ELF-1 (cell line): Measurements from ENCODE around the gene C2orf92.
"Not testable (repeated sequence)": the region's sequence is repeated elsewhere in the genome, so short reads cannot be mapped to it uniquely, and the experiment has no call there.

Experiments
- DNase-seq: peaks from one replicate; pipeline ENCODE4 v3.0.0-alpha.2; 2016; ENCODE audit warnings: low read depth, low spot score

Gene C2orf92

GRCh38 chr2:97693476-97693875 lies 24.0 kb downstream of the C2orf92 start:
- no peak for DNase-seq

GRCh38 chr2:97695744-97696143 lies 26.2 kb downstream of the C2orf92 start:
- peak; percentile 41 for DNase-seq

GRCh38 chr2:97697252-97698235 lies 28.0 kb downstream of the C2orf92 start:
- peak; percentile 87 for DNase-seq

GRCh38 chr2:97698530-97698929 lies 29.0 kb downstream of the C2orf92 start:
- no peak for DNase-seq

GRCh38 chr2:97699765-97700444 lies 30.4 kb downstream of the C2orf92 start:
- DNase-seq = peak; percentile 77

GRCh38 chr2:97701186-97701585 lies 31.7 kb downstream of the C2orf92 start:
- no peak for DNase-seq

GRCh38 chr2:97701851-97702465 lies 32.4 kb downstream of the C2orf92 start:
- no peak for DNase-seq

- DNase-seq = no peak
Measured at GRCh38 chr2:97702731-97703470, 33.4 kb downstream of the C2orf92 start.

GRCh38 chr2:97703741-97704140 lies 34.2 kb downstream of the C2orf92 start:
- no peak for DNase-seq

GRCh38 chr2:97704989-97705388 lies 35.5 kb downstream of the C2orf92 start:
- DNase-seq = no peak

- no peak for DNase-seq
Measured at GRCh38 chr2:97706112-97706511, 36.6 kb downstream of the C2orf92 start.

- no peak for DNase-seq
Measured at GRCh38 chr2:97706708-97707345, 37.3 kb downstream of the C2orf92 start.

GRCh38 chr2:97707362-97708047 lies 38.0 kb downstream of the C2orf92 start:
- no peak for DNase-seq

GRCh38 chr2:97708048-97708380 lies 38.5 kb downstream of the C2orf92 start:
- DNase-seq = no peak

GRCh38 chr2:97708608-97709007 lies 39.1 kb downstream of the C2orf92 start:
- no peak for DNase-seq

GRCh38 chr2:97711394-97711711 lies 41.8 kb downstream of the C2orf92 start:
- DNase-seq = no peak

GRCh38 chr2:97712175-97712574 lies 42.7 kb downstream of the C2orf92 start:
- not testable (repeated sequence) for DNase-seq

GRCh38 chr2:97712693-97713295 lies 43.3 kb downstream of the C2orf92 start:
- no peak for DNase-seq

- DNase-seq = peak; percentile 41
Measured at GRCh38 chr2:97713296-97714083, 44.0 kb downstream of the C2orf92 start, which contains the start of gene ZAP70. ZAP70 (plus strand) TSS chr2:97713576; CDS start chr2:97724037, 10,461 bp downstream.
